Choroid plexus epithelial cell (primary cell): ENCODE data around the gene NPHP1.
"Not testable (repeated sequence)": the region's sequence is repeated elsewhere in the genome, so short reads cannot be mapped to it uniquely, and the experiment has no call there.

Experiments
- DNase-seq: peaks from one replicate; pipeline ENCODE4 v3.0.0-alpha.2; 2010; ENCODE audit warnings: low read depth
- H3K4me3 ChIP-seq: 2 replicates; pipeline ENCODE4 v1.5.1; 2011; ENCODE audit warnings: low read depth, mild to moderate bottlenecking, control low read depth, low read length, moderate library complexity
- CTCF ChIP-seq: conservative IDR thresholded peaks from 2 replicates; pipeline ENCODE4 v1.5.1; 2011; ENCODE audit warnings: low read depth, mild to moderate bottlenecking, control low read depth, inconsistent platforms, low read length, moderate library complexity

The NPHP1 gene

GRCh38 chr2:110211938-110212858 is 7.4 kb upstream of the NPHP1 start, which contains the start of gene MTLN:
TSS of gene MTLN (minus strand) at chr2:110212547. CDS start at chr2:110212525, 22 bp downstream.
- TF ChIP-seq CTCF, result no peak
- peak within 1 kb of the TSS; percentile 90 for H3K4me3 ChIP-seq
- DNase-seq, result peak; percentile 61

GRCh38 chr2:110205660-110206455 is 1.0 kb upstream of the NPHP1 start:
- TF ChIP-seq CTCF, result no peak
- DNase-seq, result peak; percentile 42
- no peak overlapping the region for H3K4me3 ChIP-seq

GRCh38 chr2:110198016-110198415 is 6.8 kb downstream of the NPHP1 start:
- H3K4me3 ChIP-seq, result no peak overlapping the region
- no peak for TF ChIP-seq CTCF
- DNase-seq, result peak; percentile 17

DNA sequence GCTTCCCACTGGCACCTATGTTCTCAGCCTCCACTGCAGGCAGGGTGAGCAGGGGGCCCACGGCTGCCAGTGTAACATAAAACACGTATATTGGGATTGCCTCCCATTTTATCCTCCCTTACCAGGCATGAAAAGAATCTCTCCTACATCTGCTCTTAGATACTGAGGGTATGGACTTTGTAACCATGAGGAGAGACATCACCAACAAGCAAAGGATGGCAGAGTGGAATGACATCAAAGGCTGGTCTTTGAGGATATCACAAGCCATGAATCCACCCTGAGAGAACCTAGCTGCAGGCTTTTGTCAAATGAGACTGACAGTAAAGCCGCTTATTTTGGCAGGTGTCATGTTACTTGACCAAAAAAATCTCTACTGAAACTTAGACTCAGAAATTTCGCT is 7.4 kb downstream of the NPHP1 start:
- H3K4me3 ChIP-seq, result no peak overlapping the region
- no peak for DNase-seq
- no peak for TF ChIP-seq CTCF

- not testable (repeated sequence) for DNase-seq, H3K4me3 ChIP-seq
Measured at GRCh38 chr2:110190169-110190568, 14.6 kb downstream of the NPHP1 start.

DNA sequence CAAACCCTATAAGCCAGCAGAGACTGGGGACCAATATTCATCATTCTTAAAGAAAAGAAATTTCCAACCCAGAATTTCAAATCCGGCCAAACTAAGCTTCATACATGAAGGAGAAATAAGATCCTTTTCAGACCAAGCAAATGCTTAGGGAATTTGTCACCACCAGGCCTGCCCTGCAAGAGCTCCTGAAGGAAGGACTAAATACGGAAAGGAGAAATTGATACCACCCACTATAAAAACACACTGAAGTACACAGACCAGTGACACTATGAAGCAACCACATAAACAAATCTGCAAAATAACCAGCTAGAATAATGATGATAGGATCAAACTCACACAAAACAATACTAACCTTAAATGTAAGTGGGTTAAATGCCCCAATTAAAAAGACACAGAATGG is 22.4 kb downstream of the NPHP1 start:
- no peak overlapping the region for H3K4me3 ChIP-seq
- DNase-seq, result no peak
- TF ChIP-seq CTCF, result no peak

- TF ChIP-seq CTCF, result no peak
- DNase-seq, result no peak
- H3K4me3 ChIP-seq, result no peak overlapping the region
Measured at GRCh38 chr2:110180036-110180435, 24.8 kb downstream of the NPHP1 start.
